Measurements from ENCODE around the gene TADA2B. TPM values are rescaled to one million over a fixed set of nuclear protein-coding genes. Genes with fewer than 3 reads are reported as not detected.

Gene TADA2B
- total and polyA plus RNA-seq, 4 donors, result 3.6 to 13.8 (median 12.6) TPM

DNA sequence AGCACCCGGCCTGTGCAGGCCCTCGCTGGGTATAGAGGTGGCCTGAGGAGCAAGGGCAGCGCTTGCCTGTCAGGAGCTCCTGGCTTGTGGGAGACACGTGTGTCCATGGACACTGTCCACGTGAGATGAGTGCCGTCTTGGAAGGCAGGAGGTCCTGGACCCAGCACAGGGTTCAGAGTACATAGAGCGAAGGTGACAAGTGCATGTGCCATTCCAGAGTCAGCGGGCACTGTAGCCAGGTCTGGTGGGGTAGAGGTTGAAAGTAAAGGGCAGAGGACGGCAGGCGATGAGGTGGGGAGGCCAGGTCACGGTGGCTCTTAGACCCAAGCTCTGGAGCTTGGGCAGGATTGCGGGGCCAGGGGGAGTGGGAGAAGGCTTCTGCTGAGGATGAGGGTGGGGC lies 28.4 kb upstream of the TADA2B start:
- Histone ChIP-seq H3K9me3 (ENCODE audit: control insufficient read depth in 4 of 4, low read length in 3 of 4) (no peaks in the 10 kb centered on the region), H3K9ac (ENCODE audit: low read depth in 1 of 2, low read length in 2 of 2) (peak overlapping the region in 1 of 2 donors; percentile 50), H3K27ac (ENCODE audit: low read depth in 1 of 2, low read length in 2 of 2) (peak overlapping the region; percentile 71 to 88), H3K36me3 (ENCODE audit: control insufficient read depth in 4 of 4, insufficient read depth in 3 of 4, low read depth in 1 of 4, low read length in 3 of 4) (peaks cover 6 to 36% (median 16%) of the 10 kb centered on the region in 4 donors), H3K4me3 (ENCODE audit: low read depth in 1 of 3, low read length in 3 of 3) (no peak overlapping the region), H3K4me1 (ENCODE audit: control insufficient read depth in 4 of 4, insufficient read depth in 4 of 4, low read length in 3 of 4) (peaks cover 10 to 28% (median 16%) of the 10 kb centered on the region in 4 donors), H3K27me3 (ENCODE audit: control insufficient read depth in 4 of 4, insufficient read depth in 4 of 4, low read length in 3 of 4) (no peaks in the 10 kb centered on the region)
- WGBS, result 42% methylated on average over 12 of the region's 12 CpGs
- DNase-seq (ENCODE audit: low spot score), result no peak
- TF ChIP-seq REST (IDR thresholded peaks at IDR 0.05), result peak; percentile 33
- TF ChIP-seq RAD21 (IDR thresholded peaks at IDR 0.05), result peak; percentile 38 to 53
- TF ChIP-seq FOXA2 (IDR thresholded peaks at IDR 0.05), result peak; percentile 50
- TF ChIP-seq, protein P1, sequence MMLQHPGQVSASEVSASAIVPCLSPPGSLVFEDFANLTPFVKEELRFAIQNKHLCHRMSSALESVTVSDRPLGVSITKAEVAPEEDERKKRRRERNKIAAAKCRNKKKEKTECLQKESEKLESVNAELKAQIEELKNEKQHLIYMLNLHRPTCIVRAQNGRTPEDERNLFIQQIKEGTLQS (IDR thresholded peaks at IDR 0.05), result no peak
- peak; percentile 96 to 99 for TF ChIP-seq RXRA (IDR thresholded peaks at IDR 0.05)
- peak; percentile 99 for TF ChIP-seq HNF4G (IDR thresholded peaks at IDR 0.05)
- TF ChIP-seq, protein P2, sequence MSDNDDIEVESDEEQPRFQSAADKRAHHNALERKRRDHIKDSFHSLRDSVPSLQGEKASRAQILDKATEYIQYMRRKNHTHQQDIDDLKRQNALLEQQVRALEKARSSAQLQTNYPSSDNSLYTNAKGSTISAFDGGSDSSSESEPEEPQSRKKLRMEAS (IDR thresholded peaks at IDR 0.05), result peak; percentile 93
- TF ChIP-seq GABPA (IDR thresholded peaks at IDR 0.05 in 1 of 2, conservative IDR thresholded peaks at IDR 0.05 in 1 of 2), result peak in 1 of 2 donors; percentile 62
- no peak for TF ChIP-seq TAF1 (conservative IDR thresholded peaks at IDR 0.05)
- TF ChIP-seq YY1 (IDR thresholded peaks at IDR 0.05), result peak; percentile 73
- peak; percentile 65 to 86 for TF ChIP-seq JUND (IDR thresholded peaks at IDR 0.05)
- peak; percentile 100 for TF ChIP-seq HNF4A (conservative IDR thresholded peaks at IDR 0.05)
- peak; percentile 76 for TF ChIP-seq FOXA1 (IDR thresholded peaks at IDR 0.05)
- peak in 1 of 2 donors; percentile 68 for TF ChIP-seq EGR1 (IDR thresholded peaks at IDR 0.05; ENCODE audit: low read depth in 2 of 2)
- TF ChIP-seq NR2F2 (IDR thresholded peaks at IDR 0.05), result peak; percentile 84
- peak; percentile 80 for TF ChIP-seq SP1 (IDR thresholded peaks at IDR 0.05)
- peak; percentile 78 for TF ChIP-seq ZBTB33 (IDR thresholded peaks at IDR 0.05)
- TF ChIP-seq, protein P3, sequence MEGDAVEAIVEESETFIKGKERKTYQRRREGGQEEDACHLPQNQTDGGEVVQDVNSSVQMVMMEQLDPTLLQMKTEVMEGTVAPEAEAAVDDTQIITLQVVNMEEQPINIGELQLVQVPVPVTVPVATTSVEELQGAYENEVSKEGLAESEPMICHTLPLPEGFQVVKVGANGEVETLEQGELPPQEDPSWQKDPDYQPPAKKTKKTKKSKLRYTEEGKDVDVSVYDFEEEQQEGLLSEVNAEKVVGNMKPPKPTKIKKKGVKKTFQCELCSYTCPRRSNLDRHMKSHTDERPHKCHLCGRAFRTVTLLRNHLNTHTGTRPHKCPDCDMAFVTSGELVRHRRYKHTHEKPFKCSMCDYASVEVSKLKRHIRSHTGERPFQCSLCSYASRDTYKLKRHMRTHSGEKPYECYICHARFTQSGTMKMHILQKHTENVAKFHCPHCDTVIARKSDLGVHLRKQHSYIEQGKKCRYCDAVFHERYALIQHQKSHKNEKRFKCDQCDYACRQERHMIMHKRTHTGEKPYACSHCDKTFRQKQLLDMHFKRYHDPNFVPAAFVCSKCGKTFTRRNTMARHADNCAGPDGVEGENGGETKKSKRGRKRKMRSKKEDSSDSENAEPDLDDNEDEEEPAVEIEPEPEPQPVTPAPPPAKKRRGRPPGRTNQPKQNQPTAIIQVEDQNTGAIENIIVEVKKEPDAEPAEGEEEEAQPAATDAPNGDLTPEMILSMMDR (IDR thresholded peaks at IDR 0.05; ENCODE audit: low read depth, low read length, missing input control), result no peak
